Endothelial cell of umbilical vein (primary cell): ENCODE results near the gene STK10. TPM values are rescaled to one million over a fixed set of nuclear protein-coding genes. Genes with fewer than 3 reads are reported as not detected.

Source experiments
- BruUV-seq: library from RNA; stranded (reverse); fragments of 400-500 nt; replicated peaks from 2 replicates; lab custom pipeline; 2021; lab: Mats Ljungman, UMichigan
- CTCF ChIA-PET: fragments of 300-600, 350-600 bp; sonication (Branson Sonifier 250); formaldehyde crosslinking; loops from one replicate; lab custom pipeline; 2021; ENCODE audit warnings: antibody characterized with exemption, inconsistent platforms; lab: Charles Lee
- POLR2A ChIA-PET: fragments of 300-600, 350-600 bp; sonication (Branson Sonifier 250); formaldehyde crosslinking; loops from one replicate; lab custom pipeline; 2021; ENCODE audit warnings: antibody characterized with exemption, inconsistent platforms; lab: Charles Lee
- DNase-seq: peaks from one replicate; pipeline ENCODE4 v3.0.0-alpha.2; 2011; ENCODE audit warnings: low read depth, low spot score
- FAIRE-seq: peaks from 2 replicates; lab custom pipeline; 2011; peaks lifted over from hg19 to GRCh38; lab: Jason Lieb, UNC
- H2AFZ ChIP-seq: 2 replicates; pipeline ENCODE4 v1.6.0; 2012; ENCODE audit warnings: low read depth, low read length, control low read depth, inconsistent platforms
- H3K27ac ChIP-seq: 2 replicates; pipeline ENCODE4 v1.5.1; 2011; ENCODE audit warnings: low read depth, mild to moderate bottlenecking, control low read depth, low read length, moderate library complexity; ENCODE audit not compliant: insufficient read depth
- H3K27me3 ChIP-seq, 2 experiments: 2 replicates each; pipeline versions ENCODE4 v1.6.0 to v1.6.1; 2011; ENCODE audit warnings: low read length in 2 of 2, mixed read lengths in 1 of 2; ENCODE audit not compliant: control insufficient read depth in 2 of 2, insufficient read depth in 2 of 2
- H3K36me3 ChIP-seq, 2 experiments: 2 replicates in 1 of 2; 3 replicates in 1 of 2; pipeline ENCODE4 v1.5.1; 2011; ENCODE audit warnings: low read length in 2 of 2, mild to moderate bottlenecking in 1 of 2, moderate library complexity in 1 of 2; ENCODE audit not compliant: control insufficient read depth in 2 of 2, insufficient read depth in 2 of 2; ENCODE audit errors: extremely low read depth in 1 of 2
- H3K4me1 ChIP-seq: 3 replicates; pipeline ENCODE4 v1.5.1; 2011; ENCODE audit warnings: mild to moderate bottlenecking, low read length; ENCODE audit not compliant: control insufficient read depth, insufficient read depth; ENCODE audit errors: extremely low read depth
- H3K4me2 ChIP-seq: 2 replicates; pipeline ENCODE4 v1.6.1; 2011; ENCODE audit warnings: low read length, control low read depth, mixed read lengths; ENCODE audit not compliant: insufficient read depth
- H3K4me3 ChIP-seq, 3 experiments: fragments of 200-600 bp in 1 of 3; sonication (generic), shearing (Covaris generic) in 1 of 3; replicated peaks in 1 of 3; 2 replicates each; pipeline ENCODE4 v1.5.1; 2011 to 2016; ENCODE audit warnings: control low read depth in 3 of 3, low read length in 3 of 3, mild to moderate bottlenecking in 2 of 3, inconsistent platforms in 1 of 3, low read depth in 1 of 3, moderate library complexity in 1 of 3; ENCODE audit not compliant: insufficient read depth in 1 of 3
- H3K79me2 ChIP-seq: 2 replicates; pipeline ENCODE4 v1.6.0; 2012; ENCODE audit warnings: low read length, inconsistent platforms; ENCODE audit not compliant: control insufficient read depth, insufficient read depth
- H3K9ac ChIP-seq: replicated peaks from 2 replicates; pipeline ENCODE3; 2011; ENCODE audit warnings: low read length, control low read depth; ENCODE audit not compliant: insufficient read depth; ENCODE audit errors: extremely low read depth
- H3K9me1 ChIP-seq: replicated peaks from 3 replicates; pipeline ENCODE4 v1.6.0; 2011; ENCODE audit warnings: mild to moderate bottlenecking, low read length; ENCODE audit not compliant: control insufficient read depth, insufficient read depth; ENCODE audit errors: extremely low read depth
- H3K9me3 ChIP-seq: replicated peaks from 2 replicates; pipeline ENCODE4 v1.5.1; 2012; ENCODE audit warnings: low read length, inconsistent platforms; ENCODE audit not compliant: control insufficient read depth, insufficient read depth
- H4K20me1 ChIP-seq: replicated peaks from 2 replicates; pipeline ENCODE3; 2011; ENCODE audit warnings: mild to moderate bottlenecking, low read length; ENCODE audit not compliant: control insufficient read depth, insufficient read depth; ENCODE audit errors: extremely low read depth
- CTCF ChIP-seq, 2 donors: IDR thresholded peaks; 1 replicate in 1 of 2; 2 replicates in 1 of 2; pipeline ENCODE4 v1.5.1; 2011; ENCODE audit warnings: low read length in 2 of 2, mild to moderate bottlenecking in 2 of 2, moderate library complexity in 2 of 2, control low read depth in 1 of 2, inconsistent platforms in 1 of 2, low read depth in 1 of 2; ENCODE audit not compliant: insufficient read depth in 1 of 2; ENCODE audit errors: extremely low read depth in 1 of 2
- EZH2 ChIP-seq: IDR thresholded peaks from 2 replicates; pipeline ENCODE4 v1.6.1; 2012; ENCODE audit warnings: borderline replicate concordance, low read depth, mild to moderate bottlenecking, moderate library complexity, low read length, inconsistent platforms; ENCODE audit not compliant: severe bottlenecking
- FOS ChIP-seq: IDR thresholded peaks from 2 replicates; pipeline ENCODE4 v1.6.1; 2011; ENCODE audit warnings: mild to moderate bottlenecking, low read length, moderate library complexity, borderline replicate concordance; ENCODE audit not compliant: insufficient read depth
- GATA2 ChIP-seq: IDR thresholded peaks from 2 replicates; pipeline ENCODE4 v1.7.0; 2011; ENCODE audit warnings: low read depth, mild to moderate bottlenecking, moderate library complexity, mixed read lengths, low read length; ENCODE audit not compliant: insufficient read length, insufficient read depth
- JUN ChIP-seq: IDR thresholded peaks from 2 replicates; pipeline ENCODE4 v1.6.1; 2011; ENCODE audit warnings: borderline replicate concordance, low read depth; ENCODE audit not compliant: insufficient read length, insufficient read depth
- MAX ChIP-seq: IDR thresholded peaks from 2 replicates; pipeline ENCODE4 v1.6.1; 2011; ENCODE audit not compliant: insufficient read depth, insufficient read length
- MYC ChIP-seq: IDR thresholded peaks from one replicate; pipeline ENCODE4 v1.6.1; 2011; ENCODE audit warnings: mild to moderate bottlenecking, low read depth, low read length
- POLR2A ChIP-seq: IDR thresholded peaks from 2 replicates; pipeline ENCODE4 v1.6.1; 2012; ENCODE audit warnings: low read depth, mild to moderate bottlenecking, control low read depth, low read length
- POLR2AphosphoS5 ChIP-seq: IDR thresholded peaks from 2 replicates; pipeline ENCODE4 v1.6.1; 2012; ENCODE audit warnings: low read depth, mild to moderate bottlenecking, control low read depth, low read length, moderate library complexity; ENCODE audit not compliant: insufficient read depth
- dilution Hi-C: fragments of 300-500 bp; cut with MboI; formaldehyde crosslinking; loops from one replicate; pipeline ENCODE4 v1.15.0; 2019; ENCODE audit warnings: low sequenced_read_pairs; ENCODE audit not compliant: extremely low pct_ligation_motif_present
- intact Hi-C: fragments of 100-400 bp; cut with micrococcal nuclease; formaldehyde crosslinking; loops from one replicate; pipeline ENCODE4 v1.10.0; 2022
- polyA plus RNA-seq, 4 experiments: library from polyadenylated mRNA; depleted of rRNA in 3 of 4; stranded (reverse) in 3 of 4; unstranded in 1 of 4; fragments of >200 nt; gene quantifications; 2 replicates each; pipeline versions ENCODE4 v1.2.1 to v1.2.3, GENCODE V29; 2011 to 2012; ENCODE audit warnings: missing spikeins in 1 of 4
- total RNA-seq: library from RNA; stranded (reverse); gene quantifications from 2 replicates; pipeline ENCODE4 v1.2.3, GENCODE V29; 2021

The STK10 gene
- total and polyA plus RNA-seq, 2 donors (not counting 3 experiments of a cell fraction or from before 2014, with no cell fraction given): 16.9 to 47.2 TPM

GRCh38 chr5:172076761-172077244, 111.2 kb downstream of the STK10 start:
- FAIRE-seq: no peak

More at GRCh38 chr5:172076761-172077244, 111.2 kb downstream of the STK10 start:
- H3K9ac ChIP-seq: no peak overlapping the region
- H3K36me3 ChIP-seq: peaks cover 0 to 7% of the 10 kb centered on the region in 2 experiments
- DNase-seq: no peak
- ChIA-PET CTCF (no interaction called here), POLR2A (no interaction called here)
- H3K79me2 ChIP-seq: no peaks in the 10 kb centered on the region
- no peaks in the 10 kb centered on the region for H3K27me3 ChIP-seq
- H3K4me2 ChIP-seq: no peak overlapping the region
- no peak overlapping the region for H2AFZ ChIP-seq
- H3K9me3 ChIP-seq: no peaks in the 10 kb centered on the region
- H3K4me3 ChIP-seq: no peak overlapping the region
- dilution Hi-C loops: no loop called here
- H3K4me1 ChIP-seq: no peaks in the 10 kb centered on the region
- BruUV-seq: no TSS peak
- no peaks in the 10 kb centered on the region for H4K20me1 ChIP-seq
- H3K9me1 ChIP-seq: no peaks in the 10 kb centered on the region
- H3K27ac ChIP-seq: no peak overlapping the region
- no peak for TF ChIP-seq POLR2AphosphoS5
- TF ChIP-seq FOS: no peak
- TF ChIP-seq MAX: no peak
- TF ChIP-seq EZH2: no peak
- no peak for TF ChIP-seq POLR2A
- TF ChIP-seq MYC: no peak
- no peak for TF ChIP-seq CTCF (IDR thresholded peaks at IDR 0.05; ENCODE audit: extremely low read depth in 1 of 2, insufficient read depth in 1 of 2, low read depth in 1 of 2, low read length in 2 of 2)
- no peak for TF ChIP-seq GATA2
- TF ChIP-seq JUN: no peak
- intact Hi-C loops: no loop called here
